ENCODE data around the gene HYOU1. TPM values are rescaled to one million over a fixed set of nuclear protein-coding genes. Genes with fewer than 3 reads are reported as not detected.
"Not testable (repeated sequence)": the region's sequence is repeated elsewhere in the genome, so short reads cannot be mapped to it uniquely, and the experiment has no call there.

HYOU1 gene
- total RNA-seq, 1 experiment from 2014 or later = 228 TPM

- H3K4ac ChIP-seq (ENCODE audit: low read depth, low read length) = no peak overlapping the region
- no peak overlapping the region for H3K14ac ChIP-seq (ENCODE audit: insufficient read depth, low read length)
- H2AK5ac ChIP-seq (ENCODE audit: insufficient read length, low read length) = no peak overlapping the region
- no peak overlapping the region for H3K18ac ChIP-seq (ENCODE audit: insufficient read length, low read depth, low read length)
- Mint-ChIP-seq H3K4me3 (no peak overlapping the region), H3K9me3 (peaks cover 0 to 2% of the 10 kb centered on the region in 2 experiments; a peak in 3 of 5 replicates), H3K36me3 (ENCODE audit: insufficient read depth in 1 of 3, low read depth in 3 of 3) (peaks cover 2 to 9% (median 4%) of the 10 kb centered on the region in 3 experiments; a peak in 5 of 7 replicates), H3K27me3 (ENCODE audit: low read depth) (no peaks in the 10 kb centered on the region), H3K4me1 (peaks cover 5 to 11% of the 10 kb centered on the region in 2 experiments), H3K27ac (no peak overlapping the region)
- no peak overlapping the region for H3K27ac ChIP-seq (ENCODE audit: insufficient read length, low read depth, low read length)
- H4K8ac ChIP-seq (replicated peaks; ENCODE audit: insufficient read length, low read depth, low read length) = no peak overlapping the region
- no CpG with 5 or more reads among the region's 3 CpGs for WGBS (ENCODE audit: extremely low coverage, insufficient read length, low lambda C conversion rate)
- H4K5ac ChIP-seq (ENCODE audit: insufficient read length, low read depth, low read length) = no peak overlapping the region
- no peak overlapping the region for H3K23ac ChIP-seq (ENCODE audit: insufficient read length, low read depth, low read length)
- H3K4me1 ChIP-seq (ENCODE audit: insufficient read depth, low read length) = no peaks in the 10 kb centered on the region
- peaks cover 2% of the 10 kb centered on the region; the same call in 1 of the 2 replicates for H3K79me2 ChIP-seq (ENCODE audit: insufficient read depth, low read length)
- no peak overlapping the region for H3T11ph ChIP-seq (ENCODE audit: low read length)
- H3K9ac ChIP-seq (ENCODE audit: extremely low read depth, insufficient read length, low read length) = no peak overlapping the region
- H2BK120ac ChIP-seq (ENCODE audit: low read depth, low read length, poor library complexity, severe bottlenecking) = no peak overlapping the region
- H3K4me2 ChIP-seq (ENCODE audit: insufficient read depth, insufficient read length, low read length) = no peak overlapping the region
- no peak overlapping the region for H2AFZ ChIP-seq (ENCODE audit: low read length)
- no peak overlapping the region for H3K56ac ChIP-seq (ENCODE audit: insufficient read length, low read depth, low read length)
- H3K9me3 ChIP-seq (ENCODE audit: control insufficient read depth, low read depth, low read length) = no peaks in the 10 kb centered on the region
- H3K27me3 ChIP-seq (ENCODE audit: insufficient read depth, low read length) = no peaks in the 10 kb centered on the region
- H3K23me2 ChIP-seq (ENCODE audit: insufficient read length, low read depth, low read length, poor library complexity, severe bottlenecking) = peaks cover 3% of the 10 kb centered on the region
- H2BK5ac ChIP-seq (ENCODE audit: insufficient read length, low read length) = no peak overlapping the region
- no peak overlapping the region for H2BK15ac ChIP-seq (ENCODE audit: low read depth, low read length)
- H4K20me1 ChIP-seq (ENCODE audit: control insufficient read depth, insufficient read depth, insufficient read length) = no peaks in the 10 kb centered on the region
- DNase-seq = no peak
- H2BK20ac ChIP-seq (ENCODE audit: low read depth, low read length, poor library complexity, severe bottlenecking) = no peak overlapping the region
- H4K91ac ChIP-seq (ENCODE audit: insufficient read length, low read depth, low read length) = no peak overlapping the region
- no peak overlapping the region for H2BK12ac ChIP-seq (ENCODE audit: insufficient read length, low read depth, low read length)
- H3K79me1 ChIP-seq (ENCODE audit: insufficient read depth, low read depth, low read length, poor library complexity, severe bottlenecking) = no peaks in the 10 kb centered on the region
- no peak for TF ChIP-seq CTCF (conservative IDR thresholded peaks at IDR 0.05)
Measured at GRCh38 chr11:119061256-119061655, 4.3 kb upstream of the HYOU1 start.

GRCh38 chr11:119059128-119059527 is 2.1 kb upstream of the HYOU1 start:
- not testable (repeated sequence) for H3K4me2 ChIP-seq (ENCODE audit: insufficient read depth, insufficient read length, low read length); H4K91ac ChIP-seq (ENCODE audit: insufficient read length, low read depth, low read length); H3K56ac ChIP-seq (ENCODE audit: insufficient read length, low read depth, low read length); H3K14ac ChIP-seq (ENCODE audit: insufficient read depth, low read length); H3K4ac ChIP-seq (ENCODE audit: low read depth, low read length); H3K23ac ChIP-seq (ENCODE audit: insufficient read length, low read depth, low read length); H3K18ac ChIP-seq (ENCODE audit: insufficient read length, low read depth, low read length); H4K20me1 ChIP-seq (ENCODE audit: control insufficient read depth, insufficient read depth, insufficient read length); H3K27ac ChIP-seq (ENCODE audit: insufficient read length, low read depth, low read length); H2BK120ac ChIP-seq (ENCODE audit: low read depth, low read length, poor library complexity, severe bottlenecking); H2BK5ac ChIP-seq (ENCODE audit: insufficient read length, low read length); H3K27ac Mint-ChIP-seq; H3K9me3 ChIP-seq (ENCODE audit: control insufficient read depth, low read depth, low read length); H2BK15ac ChIP-seq (ENCODE audit: low read depth, low read length); H3K79me2 ChIP-seq (ENCODE audit: insufficient read depth, low read length); H2AK5ac ChIP-seq (ENCODE audit: insufficient read length, low read length); H3K9me3 Mint-ChIP-seq; H3K9ac ChIP-seq (ENCODE audit: extremely low read depth, insufficient read length, low read length); H3K4me1 ChIP-seq (ENCODE audit: insufficient read depth, low read length); H4K5ac ChIP-seq (ENCODE audit: insufficient read length, low read depth, low read length); H3K23me2 ChIP-seq (ENCODE audit: insufficient read length, low read depth, low read length, poor library complexity, severe bottlenecking); H2AFZ ChIP-seq (ENCODE audit: low read length); H4K8ac ChIP-seq (replicated peaks; ENCODE audit: insufficient read length, low read depth, low read length); H3K27me3 Mint-ChIP-seq (ENCODE audit: low read depth); H2BK20ac ChIP-seq (ENCODE audit: low read depth, low read length, poor library complexity, severe bottlenecking); DNase-seq; H3T11ph ChIP-seq (ENCODE audit: low read length); H2BK12ac ChIP-seq (ENCODE audit: insufficient read length, low read depth, low read length); H3K27me3 ChIP-seq (ENCODE audit: insufficient read depth, low read length)
- Mint-ChIP-seq H3K4me3 (peak overlapping the region in 1 of 2 experiments; percentile 26; a peak in 1 of 5 replicates), H3K36me3 (ENCODE audit: insufficient read depth in 1 of 3, low read depth in 3 of 3) (peaks cover 23 to 28% (median 24%) of the 10 kb centered on the region in 3 experiments), H3K4me1 (peaks cover 13 to 22% of the 10 kb centered on the region in 2 experiments)
- no CpG with 5 or more reads among the region's 35 CpGs for WGBS (ENCODE audit: extremely low coverage, insufficient read length, low lambda C conversion rate)
- H3K79me1 ChIP-seq (ENCODE audit: insufficient read depth, low read depth, low read length, poor library complexity, severe bottlenecking) = peaks cover 13% of the 10 kb centered on the region

Data from H9 (cell line).